Ovary (tissue), 3 donors: ENCODE results near the gene DLG1.

Experiments used
- EP300 ChIP-seq: sonication (generic); formaldehyde crosslinking; IDR thresholded peaks from one replicate; pipeline ENCODE4 v1.6.1; 2017; ENCODE audit warnings: antibody characterized with exemption
- POLR2A ChIP-seq: fragments of 450-650 bp; IDR thresholded peaks from one replicate; pipeline ENCODE4 v1.6.1; 2017; ENCODE audit warnings: antibody characterized with exemption, mild to moderate bottlenecking, moderate library complexity
- TF ChIP-seq, protein P1 (sequence below), 3 donors: fragments of 450-650 bp in 2 of 3; fragments of 200-600 bp in 1 of 3; IDR thresholded peaks; one replicate each; pipeline versions ENCODE4 v1.5.1 to v1.8.0; 2016 to 2022; ENCODE audit warnings: antibody characterized with exemption in 3 of 3, mild to moderate bottlenecking in 1 of 3
- donor health status: DM: no; HTN: no; CAD: no.

DNA sequence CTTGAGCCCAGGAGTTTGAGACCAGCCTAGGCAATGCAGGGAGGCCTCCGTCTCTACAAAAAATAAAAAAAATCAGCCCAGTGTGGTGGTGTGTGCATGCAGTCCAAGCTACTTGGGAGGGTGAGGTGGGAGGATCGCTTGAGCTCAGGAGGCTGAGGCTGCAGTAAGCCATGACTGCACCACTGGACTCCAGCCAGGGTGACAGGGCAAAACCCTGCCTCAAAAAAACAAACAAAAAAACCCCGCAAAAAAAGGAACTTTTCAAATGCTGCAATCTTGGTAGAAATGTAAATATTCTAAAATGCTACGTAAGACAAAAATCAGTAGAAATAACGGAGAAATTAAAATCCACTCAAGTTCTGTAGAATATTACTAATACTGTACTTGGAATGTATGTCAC lies 160.7 kb downstream of the DLG1 start:
- TF ChIP-seq POLR2A (no peak), EP300 (no peak)
- TF ChIP-seq, protein P1, sequence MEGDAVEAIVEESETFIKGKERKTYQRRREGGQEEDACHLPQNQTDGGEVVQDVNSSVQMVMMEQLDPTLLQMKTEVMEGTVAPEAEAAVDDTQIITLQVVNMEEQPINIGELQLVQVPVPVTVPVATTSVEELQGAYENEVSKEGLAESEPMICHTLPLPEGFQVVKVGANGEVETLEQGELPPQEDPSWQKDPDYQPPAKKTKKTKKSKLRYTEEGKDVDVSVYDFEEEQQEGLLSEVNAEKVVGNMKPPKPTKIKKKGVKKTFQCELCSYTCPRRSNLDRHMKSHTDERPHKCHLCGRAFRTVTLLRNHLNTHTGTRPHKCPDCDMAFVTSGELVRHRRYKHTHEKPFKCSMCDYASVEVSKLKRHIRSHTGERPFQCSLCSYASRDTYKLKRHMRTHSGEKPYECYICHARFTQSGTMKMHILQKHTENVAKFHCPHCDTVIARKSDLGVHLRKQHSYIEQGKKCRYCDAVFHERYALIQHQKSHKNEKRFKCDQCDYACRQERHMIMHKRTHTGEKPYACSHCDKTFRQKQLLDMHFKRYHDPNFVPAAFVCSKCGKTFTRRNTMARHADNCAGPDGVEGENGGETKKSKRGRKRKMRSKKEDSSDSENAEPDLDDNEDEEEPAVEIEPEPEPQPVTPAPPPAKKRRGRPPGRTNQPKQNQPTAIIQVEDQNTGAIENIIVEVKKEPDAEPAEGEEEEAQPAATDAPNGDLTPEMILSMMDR (IDR thresholded peaks at IDR 0.05) = no peak
